CD14-positive monocyte (primary cell): ENCODE results near the gene THSD4. TPM values are rescaled to one million over a fixed set of nuclear protein-coding genes. Genes with fewer than 3 reads are reported as not detected.

ENCODE experiments used
- DNase-seq, 3 donors: peaks; one replicate each; pipeline ENCODE4 v3.0.0-alpha.2; 2011 to 2022
- H2AFZ ChIP-seq: 2 replicates; pipeline ENCODE4 v1.6.0; 2012; ENCODE audit warnings: mild to moderate bottlenecking, low read depth, low read length, inconsistent platforms; ENCODE audit not compliant: insufficient read depth, poor library complexity, severe bottlenecking
- H3K27ac ChIP-seq, 2 donors: 1 replicate in 1 of 2; 2 replicates in 1 of 2; pipeline ENCODE4 v1.5.1; 2012 to 2013; ENCODE audit warnings: low read length in 2 of 2, control low read depth in 1 of 2, inconsistent platforms in 1 of 2, low read depth in 1 of 2, mild to moderate bottlenecking in 1 of 2
- H3K27me3 ChIP-seq, 2 donors: one replicate each; pipeline versions ENCODE4 v1.6.0 to v1.6.1; 2011 to 2013; ENCODE audit warnings: low read length in 2 of 2; ENCODE audit not compliant: control insufficient read depth in 2 of 2, insufficient read depth in 2 of 2
- H3K36me3 ChIP-seq, 2 donors: replicated peaks in 1 of 2; 1 replicate in 1 of 2; 2 replicates in 1 of 2; pipeline versions ENCODE4 v1.5.1 to v1.6.1; 2012 to 2013; ENCODE audit warnings: low read length in 2 of 2, control low read depth in 1 of 2, inconsistent platforms in 1 of 2, mild to moderate bottlenecking in 1 of 2; ENCODE audit not compliant: insufficient read depth in 2 of 2, control insufficient read depth in 1 of 2
- H3K4me1 ChIP-seq, 2 donors: 1 replicate in 1 of 2; 2 replicates in 1 of 2; pipeline versions ENCODE4 v1.5.1 to v1.6.1; 2012 to 2013; ENCODE audit warnings: low read length in 2 of 2, control low read depth in 1 of 2, inconsistent platforms in 1 of 2, mild to moderate bottlenecking in 1 of 2, moderate library complexity in 1 of 2; ENCODE audit not compliant: insufficient read depth in 2 of 2, control insufficient read depth in 1 of 2
- H3K4me2 ChIP-seq: replicated peaks from 2 replicates; pipeline ENCODE3; 2012; ENCODE audit warnings: low read length, moderate library complexity, mild to moderate bottlenecking; ENCODE audit not compliant: poor library complexity, severe bottlenecking; ENCODE audit errors: extremely low read depth
- H3K4me3 ChIP-seq, 3 experiments: fragments of 200-600 bp in 1 of 3; sonication (generic) in 1 of 3; replicated peaks in 1 of 3; 1 replicate in 2 of 3; 2 replicates in 1 of 3; pipeline ENCODE4 v1.5.1; 2011 to 2013; ENCODE audit warnings: low read length in 3 of 3, mild to moderate bottlenecking in 3 of 3, control low read depth in 2 of 3, low read depth in 2 of 3, inconsistent platforms in 1 of 3, moderate library complexity in 1 of 3
- H3K79me2 ChIP-seq: 2 replicates; pipeline ENCODE4 v1.6.0; 2012; ENCODE audit warnings: mild to moderate bottlenecking, control low read depth, inconsistent platforms, low read length, moderate library complexity; ENCODE audit not compliant: insufficient read depth
- H3K9ac ChIP-seq: 2 replicates; pipeline ENCODE4 v1.6.0; 2017; ENCODE audit warnings: low read length, mild to moderate bottlenecking; ENCODE audit not compliant: insufficient read depth, poor library complexity, severe bottlenecking
- H3K9me3 ChIP-seq, 2 donors: replicated peaks in 1 of 2; 1 replicate in 1 of 2; 2 replicates in 1 of 2; pipeline versions ENCODE4 v1.5.1 to v1.6.1; 2012 to 2013; ENCODE audit warnings: low read length in 2 of 2, control low read depth in 1 of 2; ENCODE audit not compliant: control insufficient read depth in 1 of 2, insufficient read depth in 1 of 2
- H4K20me1 ChIP-seq: 2 replicates; pipeline ENCODE4 v1.6.0; 2012; ENCODE audit warnings: mild to moderate bottlenecking, low read length, control low read depth, moderate library complexity; ENCODE audit not compliant: insufficient read depth
- H3K27ac Mint-ChIP-seq, 7 donors: one replicate each; pipeline ENCODE4 v1.8.0; 2020; ENCODE audit warnings: mild to moderate bottlenecking in 7 of 7, mixed read lengths in 7 of 7, moderate library complexity in 6 of 7, inconsistent platforms in 2 of 7
- H3K27me3 Mint-ChIP-seq, 3 donors: one replicate each; pipeline ENCODE4 v1.8.0; 2021 to 2022; ENCODE audit warnings: low read depth in 3 of 3, mild to moderate bottlenecking in 3 of 3, mixed read lengths in 3 of 3, moderate library complexity in 3 of 3, inconsistent platforms in 1 of 3
- H3K36me3 Mint-ChIP-seq, 2 donors: one replicate each; pipeline ENCODE4 v1.8.0; 2020; ENCODE audit warnings: mixed read lengths in 2 of 2, inconsistent platforms in 1 of 2, mild to moderate bottlenecking in 1 of 2
- H3K4me1 Mint-ChIP-seq: one replicate; pipeline ENCODE4 v1.8.0; 2020; ENCODE audit warnings: mild to moderate bottlenecking, mixed read lengths
- H3K4me3 Mint-ChIP-seq, 2 donors: one replicate each; pipeline ENCODE4 v1.8.0; 2020; ENCODE audit warnings: mild to moderate bottlenecking in 2 of 2, mixed read lengths in 2 of 2, moderate library complexity in 1 of 2
- H3K9me3 Mint-ChIP-seq, 7 donors: one replicate each; pipeline ENCODE4 v1.8.0; 2020 to 2022; ENCODE audit warnings: mixed read lengths in 7 of 7, mild to moderate bottlenecking in 6 of 7, moderate library complexity in 6 of 7, inconsistent platforms in 2 of 7
- WGBS: methylation state at CpG from one replicate; pipeline ENCODE4 v1.1.5; 2013; ENCODE audit warnings: missing lambda C conversion rate; ENCODE audit not compliant: insufficient coverage; 5-methylcytosine and 5-hydroxymethylcytosine counted together
- intact Hi-C, 2 donors: fragments of 100-400 bp; cut with micrococcal nuclease; formaldehyde crosslinking; loops; one replicate each; pipeline versions ENCODE4 v1.15.0 to v1.15.1; 2023
- polyA plus RNA-seq, 3 donors: library from polyadenylated mRNA; depleted of rRNA in 1 of 3; unstranded in 2 of 3; stranded (reverse) in 1 of 3; fragments of 300-500 nt in 2 of 3; fragments of >200 nt in 1 of 3; fragmentation: Illumina TruSeq in 2 of 3; gene quantifications; 1 replicate in 2 of 3; 2 replicates in 1 of 3; pipeline ENCODE4 v1.2.3, GENCODE V29; 2012 to 2021
- TF ChIP-seq, protein P1 (sequence below): fragments of 200-600 bp; IDR thresholded peaks from one replicate; pipeline ENCODE4 v1.8.0; 2022; ENCODE audit warnings: antibody characterized with exemption, mild to moderate bottlenecking

The THSD4 gene
- polyA plus RNA-seq, 3 donors = not detected

DNA sequence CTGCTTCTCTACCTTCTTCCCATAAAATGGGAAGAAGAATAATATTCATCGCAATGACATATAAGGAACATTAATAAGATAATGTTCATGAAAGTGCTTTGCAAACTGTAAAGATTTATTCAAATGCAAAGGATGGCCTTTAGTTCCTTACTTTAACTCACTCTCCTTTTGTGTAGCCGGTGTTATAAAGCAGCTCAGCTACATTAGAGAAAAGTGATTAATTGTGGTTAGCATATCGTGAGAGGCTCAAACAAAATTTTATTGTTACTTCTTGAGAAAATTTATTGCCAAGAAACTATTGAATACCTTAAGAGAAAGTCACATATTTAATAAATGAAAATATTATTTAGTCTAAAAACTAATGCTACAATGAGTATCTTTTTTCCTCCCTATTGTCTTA lies 444.3 kb downstream of the THSD4 start:
- no peak overlapping the region for H2AFZ ChIP-seq
- no peaks in the 10 kb centered on the region for H3K36me3 Mint-ChIP-seq
- no peaks in the 10 kb centered on the region for H3K27me3 ChIP-seq
- H3K4me2 ChIP-seq = no peak overlapping the region
- no peaks in the 10 kb centered on the region for H4K20me1 ChIP-seq
- H3K4me1 Mint-ChIP-seq = no peaks in the 10 kb centered on the region
- peaks cover 0 to 7% (median 1%) of the 10 kb centered on the region in 3 donors for H3K27me3 Mint-ChIP-seq
- TF ChIP-seq, protein P1, sequence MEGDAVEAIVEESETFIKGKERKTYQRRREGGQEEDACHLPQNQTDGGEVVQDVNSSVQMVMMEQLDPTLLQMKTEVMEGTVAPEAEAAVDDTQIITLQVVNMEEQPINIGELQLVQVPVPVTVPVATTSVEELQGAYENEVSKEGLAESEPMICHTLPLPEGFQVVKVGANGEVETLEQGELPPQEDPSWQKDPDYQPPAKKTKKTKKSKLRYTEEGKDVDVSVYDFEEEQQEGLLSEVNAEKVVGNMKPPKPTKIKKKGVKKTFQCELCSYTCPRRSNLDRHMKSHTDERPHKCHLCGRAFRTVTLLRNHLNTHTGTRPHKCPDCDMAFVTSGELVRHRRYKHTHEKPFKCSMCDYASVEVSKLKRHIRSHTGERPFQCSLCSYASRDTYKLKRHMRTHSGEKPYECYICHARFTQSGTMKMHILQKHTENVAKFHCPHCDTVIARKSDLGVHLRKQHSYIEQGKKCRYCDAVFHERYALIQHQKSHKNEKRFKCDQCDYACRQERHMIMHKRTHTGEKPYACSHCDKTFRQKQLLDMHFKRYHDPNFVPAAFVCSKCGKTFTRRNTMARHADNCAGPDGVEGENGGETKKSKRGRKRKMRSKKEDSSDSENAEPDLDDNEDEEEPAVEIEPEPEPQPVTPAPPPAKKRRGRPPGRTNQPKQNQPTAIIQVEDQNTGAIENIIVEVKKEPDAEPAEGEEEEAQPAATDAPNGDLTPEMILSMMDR = no peak
- no peaks in the 10 kb centered on the region for H3K4me1 ChIP-seq
- intact Hi-C loops = no loop called here
- no CpG with 5 or more reads among the region's 3 CpGs for WGBS
- H3K4me3 ChIP-seq = no peak overlapping the region
- DNase-seq = no peak
- H3K9me3 Mint-ChIP-seq = peaks cover 0 to 12% (median 6%) of the 10 kb centered on the region in 7 donors
- no peak overlapping the region for H3K27ac ChIP-seq
- no peak overlapping the region for H3K4me3 Mint-ChIP-seq
- H3K27ac Mint-ChIP-seq = no peak overlapping the region
- H3K9ac ChIP-seq = no peak overlapping the region
- no peaks in the 10 kb centered on the region for H3K9me3 ChIP-seq
- no peaks in the 10 kb centered on the region for H3K79me2 ChIP-seq
- H3K36me3 ChIP-seq = no peaks in the 10 kb centered on the region

DNA sequence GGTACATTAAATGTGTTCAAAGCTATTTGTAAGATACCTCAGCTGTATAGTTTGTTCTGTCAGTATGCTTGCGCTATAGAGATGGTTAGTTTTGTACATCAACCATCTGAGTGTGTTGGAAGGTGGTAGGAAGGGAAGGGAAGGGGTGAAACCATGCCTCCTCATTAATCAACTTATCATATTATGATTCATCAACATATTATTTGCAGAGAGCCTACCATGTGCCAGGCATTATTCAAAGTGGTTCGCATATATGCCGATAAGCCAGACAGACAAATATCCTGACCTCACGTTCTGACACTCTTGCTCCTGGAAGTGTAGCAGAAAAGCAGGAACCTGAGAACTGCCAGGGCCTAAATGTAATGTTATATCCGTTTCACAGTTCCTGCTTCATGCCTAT lies 447.0 kb downstream of the THSD4 start:
- Histone ChIP-seq H3K9me3 (no peaks in the 10 kb centered on the region), H4K20me1 (no peaks in the 10 kb centered on the region), H2AFZ (no peak overlapping the region), H3K79me2 (no peaks in the 10 kb centered on the region), H3K4me3 (no peak overlapping the region), H3K9ac (no peak overlapping the region), H3K4me2 (no peak overlapping the region), H3K27ac (no peak overlapping the region), H3K27me3 (no peaks in the 10 kb centered on the region), H3K4me1 (no peaks in the 10 kb centered on the region), H3K36me3 (no peaks in the 10 kb centered on the region)
- no CpG with 5 or more reads among the region's 5 CpGs for whole genome bisulfite sequencing
- no peak overlapping the region for H3K27ac Mint-ChIP-seq
- no peak for DNase-seq
- intact Hi-C loops = no loop called here
- peaks cover 0 to 7% (median 0%) of the 10 kb centered on the region in 3 donors for H3K27me3 Mint-ChIP-seq
- TF ChIP-seq, protein P1 = no peak
- no peak overlapping the region for H3K4me3 Mint-ChIP-seq
- H3K36me3 Mint-ChIP-seq = no peaks in the 10 kb centered on the region
- H3K4me1 Mint-ChIP-seq = no peaks in the 10 kb centered on the region
- peaks cover 0 to 12% (median 4%) of the 10 kb centered on the region in 7 donors for H3K9me3 Mint-ChIP-seq
